ENCODE results near the gene LCN6.
"Not testable (repeated sequence)": the region's sequence is repeated elsewhere in the genome, so short reads cannot be mapped to it uniquely, and the experiment has no call there.

Gene LCN6

DNA sequence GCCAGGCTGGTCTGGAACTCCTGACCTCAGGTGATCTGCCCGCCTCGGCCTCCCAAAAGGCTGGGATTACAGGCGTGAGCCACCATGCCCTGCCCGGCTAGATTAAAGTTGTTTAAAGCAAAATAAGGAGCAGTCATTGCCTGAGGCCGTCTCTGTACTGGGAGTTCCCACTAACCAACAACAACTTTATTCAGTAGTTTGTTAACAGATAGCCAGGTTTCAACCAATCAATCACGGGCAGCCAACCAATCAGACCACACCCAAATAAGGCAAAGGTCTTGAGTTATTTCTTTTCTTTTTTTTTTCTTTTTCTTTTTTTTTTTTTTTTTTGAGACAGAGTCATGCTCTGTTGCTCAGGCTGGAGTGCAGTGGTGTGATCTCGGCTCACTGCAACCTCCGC lies 43.6 kb downstream of the LCN6 start:
- not testable (repeated sequence) for DNase-seq

DNA sequence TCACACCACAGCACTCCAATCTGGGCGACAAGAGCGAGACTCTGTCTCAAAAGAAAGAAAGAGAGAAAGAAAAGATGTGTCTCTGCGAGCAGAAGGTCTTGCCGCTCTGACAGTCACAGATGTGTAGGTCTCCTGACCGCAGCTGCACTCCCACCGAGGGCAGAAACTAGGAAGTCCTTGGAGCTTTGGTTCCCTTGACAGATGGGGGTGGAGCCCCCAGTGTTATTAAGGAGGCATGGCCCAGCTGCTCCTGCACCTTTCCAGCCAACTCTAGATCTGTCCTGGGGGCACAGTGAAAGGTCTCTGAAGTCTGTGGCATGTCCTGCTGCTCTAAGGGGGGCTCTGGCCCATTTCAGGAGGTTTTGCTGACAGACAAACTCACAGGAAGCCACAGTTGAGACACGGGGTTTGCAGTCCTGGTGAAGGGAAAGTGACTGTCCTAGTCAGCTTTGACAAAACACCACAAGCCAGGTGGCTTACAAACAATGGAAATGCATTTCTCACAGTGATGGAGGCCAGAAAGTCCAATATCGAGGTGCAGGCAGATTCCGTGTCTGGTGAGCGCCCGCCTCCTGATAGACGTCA lies 45.0 kb downstream of the LCN6 start:
- DNase-seq, result no peak

DNA sequence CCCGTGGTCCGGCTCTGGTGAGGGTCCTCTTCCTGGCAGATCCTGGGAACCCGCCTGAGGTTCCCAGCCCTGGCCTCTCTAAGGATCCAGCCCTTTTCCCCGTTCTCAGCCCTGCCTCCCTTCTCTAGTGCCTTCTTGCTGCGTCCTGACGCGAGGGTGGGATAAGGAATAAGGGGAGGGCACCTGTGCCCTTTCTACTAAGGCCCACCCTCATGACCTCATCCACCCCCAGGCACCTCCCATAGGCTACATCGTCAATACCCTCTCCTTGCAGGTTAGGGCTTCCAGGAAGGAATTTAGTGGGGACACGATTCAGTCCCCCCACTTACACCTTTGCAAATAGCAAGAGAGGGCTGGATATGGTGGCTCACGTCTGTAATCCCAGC lies 46.7 kb downstream of the LCN6 start:
- DNase-seq, result no peak

DNA sequence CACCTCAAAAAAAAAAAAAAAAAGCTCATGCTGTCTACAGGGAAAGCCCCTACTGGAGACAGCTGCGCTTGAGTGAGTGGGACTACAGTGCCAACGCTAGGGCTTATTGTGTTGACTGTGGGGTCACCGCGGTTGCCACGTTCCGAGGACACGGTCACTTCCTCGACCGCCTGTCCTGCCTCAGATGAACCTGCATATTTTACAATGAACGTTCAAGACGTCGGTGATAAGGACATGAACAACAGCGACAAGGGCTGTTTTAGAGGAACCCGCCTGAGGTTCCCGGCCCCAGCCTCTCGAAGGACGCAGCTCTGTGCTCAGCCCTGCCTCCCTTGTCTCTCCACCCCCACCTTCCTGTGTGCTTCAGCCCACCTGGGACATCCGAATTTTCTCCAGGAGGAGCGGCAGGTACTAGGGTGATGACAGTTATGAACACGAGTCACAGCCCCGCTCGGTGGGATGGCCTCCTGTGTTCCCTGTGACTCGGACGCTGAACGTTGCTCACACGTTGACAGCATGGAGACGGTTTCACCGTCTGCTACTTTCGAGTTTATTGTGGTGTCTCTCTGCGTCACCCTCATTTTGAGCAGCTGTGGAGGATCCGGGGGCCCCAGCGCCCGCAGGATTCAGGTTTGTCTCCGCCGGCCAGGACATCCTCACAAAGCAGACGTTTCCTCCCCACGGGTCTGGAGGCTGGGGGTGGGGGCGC lies 47.2 kb downstream of the LCN6 start:
- peak; percentile 40 for DNase-seq

DNA sequence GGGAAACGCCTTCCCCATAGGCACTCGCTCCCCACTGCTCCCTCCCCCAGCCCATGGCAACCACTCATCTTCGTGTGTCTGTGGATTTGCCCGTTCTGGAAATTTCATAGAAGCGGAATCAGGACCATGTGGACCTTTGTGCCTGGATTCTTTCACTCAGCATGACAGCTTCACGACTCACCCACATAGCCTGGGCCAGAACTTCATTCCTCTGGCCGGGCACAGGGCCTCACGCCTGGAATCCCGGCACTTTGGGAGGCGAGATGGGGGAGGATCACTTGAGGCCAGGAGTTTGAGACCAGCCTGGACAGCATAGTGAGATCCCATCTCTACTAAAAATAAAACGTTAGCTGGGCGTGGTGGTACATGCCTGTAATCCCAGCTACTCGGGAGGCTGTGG lies 48.0 kb downstream of the LCN6 start:
- DNase-seq, result no peak

DNA sequence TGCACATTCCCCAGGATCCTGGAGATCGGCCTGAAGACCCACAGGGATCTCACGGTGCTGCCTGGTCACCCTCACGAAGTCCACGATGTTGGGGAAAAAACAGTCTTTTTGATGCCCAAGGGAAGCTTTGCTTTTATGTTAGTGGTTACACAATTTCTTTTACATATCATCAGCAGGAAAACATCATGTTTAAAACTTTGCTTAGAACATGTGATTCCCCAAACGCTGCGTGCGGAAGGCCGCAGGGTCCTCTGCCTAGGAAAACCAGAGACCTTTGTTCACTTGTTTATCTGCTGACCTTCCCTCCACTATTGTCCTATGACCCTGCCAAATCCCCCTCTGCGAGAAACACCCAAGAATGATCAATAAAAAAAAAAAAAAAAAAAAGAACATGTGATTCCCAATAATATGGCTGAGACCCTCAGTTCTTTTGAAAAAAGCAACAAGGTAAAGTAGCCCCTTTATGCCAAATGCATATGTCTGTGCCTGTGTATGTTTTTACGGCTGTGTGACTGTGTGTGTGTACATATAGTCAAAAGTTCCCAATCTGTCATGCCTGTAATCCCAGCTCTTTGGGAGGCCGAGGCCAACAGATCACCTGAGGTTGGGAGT lies 49.6 kb downstream of the LCN6 start:
- no peak for DNase-seq

DNA sequence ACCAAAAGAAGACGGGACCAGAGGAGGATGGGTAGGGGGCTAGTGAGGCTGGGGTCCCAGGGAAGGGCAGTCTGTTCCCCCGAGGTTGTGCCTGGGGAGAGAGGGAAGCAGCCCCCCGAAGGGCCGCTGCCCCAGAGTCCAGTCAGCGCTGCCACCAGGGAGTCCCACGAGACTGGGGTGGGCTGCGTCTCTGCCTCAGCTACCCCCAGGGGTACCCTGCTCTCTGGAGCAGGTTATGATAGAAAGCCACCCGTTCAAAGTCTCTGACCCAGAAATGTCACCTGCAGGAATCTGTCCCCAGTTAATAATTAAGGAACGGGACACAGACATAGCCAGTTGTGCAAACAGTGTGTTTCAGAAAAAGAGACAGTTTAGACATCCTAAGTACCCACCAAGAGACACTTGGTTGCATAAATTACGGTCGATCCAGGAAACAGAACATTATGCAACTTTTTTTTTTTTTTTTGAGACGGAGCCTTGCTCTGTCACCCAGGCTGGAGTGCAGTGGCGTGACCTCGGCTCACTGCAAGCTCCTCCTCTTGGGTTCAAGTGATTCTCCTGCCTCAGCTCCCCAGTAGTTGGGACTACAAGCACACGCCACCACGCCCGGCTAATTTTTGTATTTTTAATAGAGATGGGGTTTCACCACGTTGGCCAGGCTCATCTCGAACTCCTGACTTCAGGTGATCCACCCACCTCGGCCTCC lies 50.4 kb downstream of the LCN6 start:
- no peak for DNase-seq

DNA sequence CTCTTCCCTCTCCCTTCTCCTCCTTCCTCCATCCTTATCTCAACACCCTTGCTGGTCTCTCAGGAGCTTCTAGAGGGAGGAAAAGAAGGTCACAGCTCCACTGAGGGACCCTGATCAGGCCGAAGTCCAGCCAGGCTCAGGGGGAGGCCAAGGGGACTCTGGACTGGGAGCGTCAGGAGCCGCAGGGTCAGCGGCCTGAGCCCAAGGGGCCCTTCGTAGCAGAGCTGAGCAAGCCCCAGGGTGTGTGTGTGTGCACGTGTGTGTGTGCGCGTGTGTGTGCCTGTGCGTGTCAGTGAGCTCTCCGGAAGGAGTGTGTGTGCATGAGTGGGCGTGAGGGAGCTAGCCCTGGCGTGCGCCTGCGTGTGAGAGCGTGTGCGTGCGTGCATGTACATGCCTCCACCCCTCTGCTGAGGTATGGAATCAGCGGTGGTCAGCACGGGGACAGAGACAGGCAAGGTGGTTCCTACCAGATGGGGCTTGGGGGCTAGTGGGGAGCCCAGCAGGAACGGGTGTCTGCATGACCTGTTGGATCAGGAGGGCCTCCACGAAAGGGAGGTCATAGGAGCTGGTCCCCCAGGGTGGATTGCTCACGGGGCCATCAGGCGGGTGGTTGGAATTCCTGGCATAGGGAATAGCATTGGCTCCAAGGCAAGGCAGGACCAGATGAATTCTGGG lies 51.0 kb downstream of the LCN6 start:
- no peak for DNase-seq

DNA sequence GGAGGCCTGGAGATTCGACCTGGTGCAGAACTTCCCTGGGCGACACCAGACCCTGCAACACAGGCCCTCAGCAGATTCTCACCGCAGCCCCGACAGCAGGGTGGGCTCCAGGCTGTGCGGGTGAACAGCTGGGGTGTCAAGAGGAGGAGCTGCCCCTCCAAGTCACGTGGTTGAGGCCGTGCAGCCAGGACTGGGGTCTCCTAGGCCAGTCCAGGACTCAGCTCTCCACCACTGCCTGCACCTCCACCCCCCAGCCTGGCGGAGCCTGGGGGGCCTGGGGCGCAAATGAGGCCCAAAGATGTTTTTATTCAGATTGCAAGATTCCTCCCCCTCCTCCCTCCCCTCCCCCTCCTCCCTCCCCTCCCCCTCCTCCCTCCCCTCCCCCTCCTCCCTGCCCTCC lies 51.8 kb downstream of the LCN6 start:
- no peak for DNase-seq

DNA sequence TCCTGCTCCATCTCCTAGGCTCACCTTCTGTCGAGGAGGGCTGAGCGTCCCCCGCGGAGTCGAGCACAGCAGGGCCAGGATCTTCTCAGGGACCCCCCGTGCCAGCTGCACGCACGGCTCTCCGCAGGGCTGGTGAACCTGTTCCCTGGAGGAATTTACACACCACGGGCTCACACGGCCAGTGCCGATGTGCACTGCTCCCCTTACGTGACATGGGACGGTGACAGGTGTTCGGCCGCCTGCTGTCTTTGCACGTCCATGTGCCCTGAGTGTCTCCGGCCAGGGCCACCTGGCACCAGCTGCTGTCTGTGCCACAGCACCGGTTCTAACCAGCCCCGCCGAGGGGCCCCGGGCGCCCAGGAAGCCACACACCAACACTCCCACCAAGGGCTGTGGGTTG lies 52.4 kb downstream of the LCN6 start:
- DNase-seq, result no peak

DNA sequence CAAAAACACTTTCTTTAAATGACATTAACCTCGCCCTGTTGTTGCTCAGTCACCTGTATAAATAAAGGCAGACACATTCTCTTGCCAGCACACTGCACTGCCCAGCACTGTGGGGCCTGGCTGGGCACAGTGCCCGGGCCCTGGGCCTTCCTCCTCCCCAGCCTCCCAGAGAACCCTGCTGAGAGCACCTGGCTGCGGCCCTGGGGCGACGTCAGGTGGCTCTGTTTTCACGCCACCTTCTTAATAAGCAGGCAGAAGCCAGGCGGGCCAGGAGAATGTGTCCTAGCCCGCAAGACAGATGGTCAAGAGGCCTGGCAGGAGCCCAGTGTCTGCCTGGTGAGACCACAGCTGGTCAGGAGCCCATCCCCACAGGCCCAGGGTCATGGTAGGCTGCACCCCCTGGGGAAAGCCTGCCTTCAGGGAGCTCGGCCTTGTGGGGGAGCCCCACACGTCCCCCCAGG lies 52.9 kb downstream of the LCN6 start:
- no peak for DNase-seq

DNA sequence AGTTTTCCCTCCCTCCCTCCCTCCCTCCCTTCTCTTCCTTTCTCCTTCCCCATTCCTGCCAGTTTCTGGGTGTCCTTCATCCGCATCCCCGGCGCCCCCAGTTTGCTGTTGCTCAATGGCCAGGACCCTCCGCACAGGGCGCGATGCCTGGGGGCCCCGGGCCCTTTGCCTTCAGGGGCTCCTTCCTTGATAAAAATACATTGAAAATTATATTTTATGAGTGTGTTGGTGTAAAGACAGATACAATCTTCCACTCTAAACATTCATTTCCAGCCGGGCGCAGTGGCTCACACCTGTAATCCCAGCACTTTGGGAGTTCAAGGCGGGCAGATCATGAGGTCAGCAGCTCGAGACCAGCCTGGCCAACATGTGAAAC lies 53.5 kb downstream of the LCN6 start:
- no peak for DNase-seq

DNA sequence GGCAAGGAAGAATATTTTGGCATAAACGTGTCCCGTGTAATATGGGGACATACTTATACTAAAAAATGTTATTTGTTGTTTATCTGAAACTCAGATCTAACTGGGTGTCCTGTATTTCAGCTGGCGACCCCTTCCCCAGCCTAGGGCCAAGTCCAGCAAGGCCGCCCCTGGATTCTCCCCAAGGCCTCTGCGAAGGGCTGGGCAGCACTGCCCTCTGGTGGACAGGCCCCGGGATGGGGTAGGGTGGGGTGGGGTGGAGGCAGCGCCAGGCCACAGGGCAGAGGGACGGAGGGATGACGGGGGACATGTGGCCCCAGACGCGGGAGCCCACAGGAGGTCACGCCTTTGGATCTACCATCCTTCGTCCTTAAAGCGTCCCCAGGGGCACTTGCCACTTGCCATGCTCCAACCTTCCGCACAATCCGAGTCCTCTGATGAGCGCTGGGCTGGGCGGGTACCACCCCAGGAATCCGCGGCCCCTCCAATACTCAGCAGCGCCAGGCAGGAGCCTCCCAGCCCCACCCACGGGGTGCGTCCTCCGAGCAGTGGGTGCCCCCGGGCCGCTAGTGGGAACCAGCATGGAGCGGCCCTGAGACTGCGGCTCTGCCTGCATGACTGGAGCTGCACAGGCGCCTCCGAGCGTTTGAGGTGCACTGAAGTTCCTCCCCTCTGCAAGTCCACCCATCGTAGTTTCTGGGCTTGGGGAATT lies 54.0 kb downstream of the LCN6 start:
- DNase-seq, result no peak
